Activated naive CD4-positive, alpha-beta T cell treated with anti-CD3 and anti-CD28 coated beads, Interleukin-2, amount 50 U/mL, for 24 hours (primary cell): ENCODE measurements around the gene SPATA33.
"Not testable (repeated sequence)": the region's sequence is repeated elsewhere in the genome, so short reads cannot be mapped to it uniquely, and the experiment has no call there.

Experiments
- H3K27ac Mint-ChIP-seq: one replicate; pipeline ENCODE4 v1.8.0; 2021; ENCODE audit warnings: mild to moderate bottlenecking, mixed read lengths
- H3K27me3 Mint-ChIP-seq: one replicate; pipeline ENCODE4 v1.8.0; 2021; ENCODE audit warnings: mixed read lengths
- H3K36me3 Mint-ChIP-seq: one replicate; pipeline ENCODE4 v1.8.0; 2021; ENCODE audit warnings: mixed read lengths
- H3K4me1 Mint-ChIP-seq: one replicate; pipeline ENCODE4 v1.8.0; 2021; ENCODE audit warnings: mixed read lengths
- H3K4me3 Mint-ChIP-seq: one replicate; pipeline ENCODE4 v1.8.0; 2021; ENCODE audit warnings: mild to moderate bottlenecking, mixed read lengths
- H3K9me3 Mint-ChIP-seq: one replicate; pipeline ENCODE4 v1.8.0; 2021; ENCODE audit warnings: mixed read lengths

The SPATA33 gene

GRCh38 chr16:89693931-89694783 is 36.5 kb downstream of the SPATA33 start:
- Mint-ChIP-seq H3K27me3 (no peaks in the 10 kb centered on the region), H3K27ac (no peak overlapping the region), H3K4me1 (peaks cover 7% of the 10 kb centered on the region), H3K9me3 (no peaks in the 10 kb centered on the region), H3K36me3 (peaks cover 6% of the 10 kb centered on the region), H3K4me3 (no peak overlapping the region)

- not testable (repeated sequence) for H3K4me3 Mint-ChIP-seq, H3K9me3 Mint-ChIP-seq, H3K4me1 Mint-ChIP-seq, H3K36me3 Mint-ChIP-seq, H3K27ac Mint-ChIP-seq, H3K27me3 Mint-ChIP-seq
Observed at GRCh38 chr16:89694784-89695085, 37.1 kb downstream of the SPATA33 start.

GRCh38 chr16:89695086-89695874 is 37.6 kb downstream of the SPATA33 start:
- no peak overlapping the region for H3K27ac Mint-ChIP-seq
- H3K4me3 Mint-ChIP-seq: no peak overlapping the region
- peaks cover 4% of the 10 kb centered on the region for H3K36me3 Mint-ChIP-seq

GRCh38 chr16:89695875-89696669 is 38.4 kb downstream of the SPATA33 start:
- peaks cover 17% of the 10 kb centered on the region for H3K4me1 Mint-ChIP-seq
- no peak overlapping the region for H3K27ac Mint-ChIP-seq
- no peaks in the 10 kb centered on the region for H3K27me3 Mint-ChIP-seq
- no peaks in the 10 kb centered on the region for H3K9me3 Mint-ChIP-seq
- peaks cover 2% of the 10 kb centered on the region for H3K36me3 Mint-ChIP-seq
- no peak overlapping the region for H3K4me3 Mint-ChIP-seq

More at GRCh38 chr16:89695086-89695874, 37.6 kb downstream of the SPATA33 start:
- Mint-ChIP-seq H3K4me1 (peaks cover 15% of the 10 kb centered on the region), H3K9me3 (no peaks in the 10 kb centered on the region), H3K27me3 (no peaks in the 10 kb centered on the region)

- H3K36me3 Mint-ChIP-seq: peaks cover 2% of the 10 kb centered on the region
- no peak overlapping the region for H3K27ac Mint-ChIP-seq
- no peaks in the 10 kb centered on the region for H3K9me3 Mint-ChIP-seq
- H3K4me3 Mint-ChIP-seq: no peak overlapping the region
- H3K4me1 Mint-ChIP-seq: peaks cover 17% of the 10 kb centered on the region
- H3K27me3 Mint-ChIP-seq: no peaks in the 10 kb centered on the region
Observed at GRCh38 chr16:89696670-89697128, 39.1 kb downstream of the SPATA33 start.

- Mint-ChIP-seq H3K27ac (no peak overlapping the region), H3K9me3 (no peaks in the 10 kb centered on the region), H3K36me3 (peaks cover 2% of the 10 kb centered on the region), H3K27me3 (no peaks in the 10 kb centered on the region), H3K4me3 (no peak overlapping the region), H3K4me1 (peaks cover 17% of the 10 kb centered on the region)
Observed at GRCh38 chr16:89697161-89697615, 39.6 kb downstream of the SPATA33 start.

- Mint-ChIP-seq H3K27ac (no peak overlapping the region), H3K36me3 (peaks cover 2% of the 10 kb centered on the region), H3K4me3 (no peak overlapping the region), H3K27me3 (no peaks in the 10 kb centered on the region), H3K9me3 (no peaks in the 10 kb centered on the region), H3K4me1 (peaks cover 22% of the 10 kb centered on the region)
Observed at GRCh38 chr16:89697616-89698331, 40.1 kb downstream of the SPATA33 start.

GRCh38 chr16:89698717-89699116 is 41.1 kb downstream of the SPATA33 start:
- not testable (repeated sequence) for H3K9me3 Mint-ChIP-seq, H3K36me3 Mint-ChIP-seq, H3K27me3 Mint-ChIP-seq, H3K27ac Mint-ChIP-seq, H3K4me3 Mint-ChIP-seq
- H3K4me1 Mint-ChIP-seq: peaks cover 22% of the 10 kb centered on the region

- H3K36me3 Mint-ChIP-seq, H3K27ac Mint-ChIP-seq, H3K9me3 Mint-ChIP-seq, H3K27me3 Mint-ChIP-seq: not testable (repeated sequence)
- peak overlapping the region; percentile 66 for H3K4me3 Mint-ChIP-seq
- peaks cover 22% of the 10 kb centered on the region for H3K4me1 Mint-ChIP-seq
Observed at GRCh38 chr16:89699629-89700099, 42.0 kb downstream of the SPATA33 start.

- Mint-ChIP-seq H3K4me3 (peak overlapping the region; percentile 66), H3K27me3 (no peaks in the 10 kb centered on the region), H3K27ac (peak overlapping the region; percentile 79), H3K4me1 (peaks cover 22% of the 10 kb centered on the region), H3K9me3 (no peaks in the 10 kb centered on the region), H3K36me3 (peaks cover 2% of the 10 kb centered on the region)
Observed at GRCh38 chr16:89700100-89700648, 42.5 kb downstream of the SPATA33 start.

- Mint-ChIP-seq H3K4me3 (peak overlapping the region; percentile 66), H3K36me3 (peaks cover 2% of the 10 kb centered on the region), H3K27me3 (no peaks in the 10 kb centered on the region), H3K9me3 (no peaks in the 10 kb centered on the region), H3K4me1 (peaks cover 23% of the 10 kb centered on the region), H3K27ac (no peak overlapping the region)
Observed at GRCh38 chr16:89700649-89701424, 43.2 kb downstream of the SPATA33 start.

GRCh38 chr16:89701425-89702406 is 44.1 kb downstream of the SPATA33 start, which contains the start of gene SPATA2L:
TSS of gene SPATA2L (minus strand) at chr16:89701705. CDS start at chr16:89701232, 473 bp downstream.
- Mint-ChIP-seq H3K4me1 (peaks cover 27% of the 10 kb centered on the region), H3K9me3 (no peaks in the 10 kb centered on the region), H3K4me3 (peak within 1 kb of the TSS; percentile 76), H3K27me3 (no peaks in the 10 kb centered on the region), H3K36me3 (peaks cover 2% of the 10 kb centered on the region), H3K27ac (peak within 1 kb of the TSS; percentile 11)

GRCh38 chr16:89704281-89704680 is 46.6 kb downstream of the SPATA33 start:
- H3K9me3 Mint-ChIP-seq: no peaks in the 10 kb centered on the region
- H3K4me1 Mint-ChIP-seq: peaks cover 23% of the 10 kb centered on the region
- no peaks in the 10 kb centered on the region for H3K27me3 Mint-ChIP-seq
- H3K36me3 Mint-ChIP-seq: no peaks in the 10 kb centered on the region
- H3K27ac Mint-ChIP-seq: no peak overlapping the region
- no peak overlapping the region for H3K4me3 Mint-ChIP-seq
